Activated CD8-positive, alpha-beta memory T cell treated with anti-CD3 and anti-CD28 coated beads, Interleukin-2, amount 50 U/mL, for 1 hour (primary cell): ENCODE measurements around the gene CDH4.

Experiments used
- DNase-seq: peaks from one replicate; pipeline ENCODE4 v3.0.0-alpha.2; 2020; ENCODE audit errors: extremely low read depth

Gene CDH4

GRCh38 chr20:61650912-61651733, 399.1 kb downstream of the CDH4 start:
- no peak for DNase-seq

GRCh38 chr20:61652146-61652545, 400.1 kb downstream of the CDH4 start:
- no peak for DNase-seq

DNA sequence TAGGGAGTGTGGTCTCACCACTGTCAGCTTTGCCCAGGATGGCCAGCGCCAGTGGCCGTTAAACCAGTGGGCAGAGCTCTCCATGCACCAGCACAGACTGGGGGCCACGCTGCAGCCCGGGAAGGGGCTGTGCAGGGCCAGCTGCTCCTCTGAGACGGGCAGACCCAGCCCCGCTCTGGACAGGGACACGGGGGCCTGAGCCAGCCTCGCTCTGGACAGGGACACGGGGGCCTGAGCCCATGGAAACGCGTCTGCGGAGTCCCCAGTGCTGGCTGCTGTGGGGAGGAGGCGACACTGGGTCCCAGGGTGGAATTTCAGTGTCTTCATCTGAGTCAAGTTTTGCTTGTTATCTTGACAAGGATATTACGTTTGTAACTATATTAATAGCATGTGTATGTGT, 402.7 kb downstream of the CDH4 start:
- no peak for DNase-seq

- no peak for DNase-seq
These were observed 403.5 kb downstream of the CDH4 start for GRCh38 chr20:61655591-61655990.

GRCh38 chr20:61656198-61656597, 404.1 kb downstream of the CDH4 start:
- no peak for DNase-seq

- DNase-seq: no peak
These were observed 405.8 kb downstream of the CDH4 start for GRCh38 chr20:61657721-61658377.

GRCh38 chr20:61658563-61658962, 406.5 kb downstream of the CDH4 start:
- DNase-seq: no peak

- DNase-seq: no peak
These were observed 407.4 kb downstream of the CDH4 start for GRCh38 chr20:61659246-61659993.

- no peak for DNase-seq
These were observed 407.9 kb downstream of the CDH4 start for GRCh38 chr20:61659994-61660346.

- DNase-seq: no peak
These were observed 408.5 kb downstream of the CDH4 start for GRCh38 chr20:61660559-61660958.

DNA sequence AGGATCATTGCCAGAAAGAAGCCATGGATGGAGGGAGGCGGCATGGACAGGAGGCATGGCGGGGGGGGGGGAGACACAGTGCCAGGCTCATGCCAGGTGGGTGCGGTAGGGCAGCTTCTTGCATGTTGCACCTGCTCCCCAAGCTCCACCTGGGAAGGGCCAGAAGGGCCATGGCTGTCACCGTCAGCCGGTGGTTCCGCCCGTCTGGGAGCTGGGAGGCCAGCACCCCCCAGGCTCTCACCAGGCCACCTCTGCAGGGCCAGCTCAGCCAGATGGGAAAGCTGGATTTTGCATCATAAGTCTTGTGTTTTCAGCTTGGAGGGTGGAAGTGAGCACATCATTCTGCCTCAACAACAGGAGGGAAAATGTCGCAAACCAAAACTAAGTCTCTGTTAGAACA, 409.0 kb downstream of the CDH4 start:
- DNase-seq: no peak

- DNase-seq: no peak
These were observed 409.5 kb downstream of the CDH4 start for GRCh38 chr20:61661583-61661982.

DNA sequence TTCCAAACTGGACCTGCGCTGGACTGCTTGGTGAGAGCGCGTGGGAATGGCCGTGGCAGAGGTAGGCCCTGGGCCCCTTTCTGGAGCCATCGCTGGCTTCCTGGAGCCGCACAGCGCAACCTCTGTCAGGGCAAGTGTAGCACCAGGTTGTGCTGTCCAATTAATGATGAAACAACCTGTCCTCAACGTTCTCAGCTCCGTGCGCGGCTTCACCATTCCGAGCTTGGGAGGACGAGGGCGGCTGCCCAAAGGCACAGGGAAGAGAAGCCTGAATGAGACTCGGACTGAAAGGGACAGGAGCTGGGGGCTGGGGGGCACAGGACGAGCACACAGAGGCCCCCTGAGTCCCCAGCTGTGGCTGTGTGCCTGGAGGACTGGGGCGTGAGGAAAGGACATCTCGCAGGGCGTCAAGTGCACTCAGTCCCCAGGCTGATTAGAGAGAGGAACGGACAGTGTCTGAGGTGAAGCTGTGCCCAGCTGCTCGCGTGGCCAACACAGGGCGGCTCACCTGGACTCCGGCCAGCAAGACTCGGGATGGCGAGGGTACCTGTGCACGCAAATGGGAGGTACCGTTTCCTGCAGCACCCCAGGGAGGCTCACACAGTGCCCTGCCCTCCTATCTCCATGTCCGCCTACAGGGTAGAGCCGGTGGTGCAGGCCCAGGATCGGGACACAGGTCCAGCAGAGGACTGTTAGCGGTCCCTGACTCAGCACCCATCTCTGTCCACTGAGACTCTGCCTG, 410.3 kb downstream of the CDH4 start:
- no peak for DNase-seq

DNA sequence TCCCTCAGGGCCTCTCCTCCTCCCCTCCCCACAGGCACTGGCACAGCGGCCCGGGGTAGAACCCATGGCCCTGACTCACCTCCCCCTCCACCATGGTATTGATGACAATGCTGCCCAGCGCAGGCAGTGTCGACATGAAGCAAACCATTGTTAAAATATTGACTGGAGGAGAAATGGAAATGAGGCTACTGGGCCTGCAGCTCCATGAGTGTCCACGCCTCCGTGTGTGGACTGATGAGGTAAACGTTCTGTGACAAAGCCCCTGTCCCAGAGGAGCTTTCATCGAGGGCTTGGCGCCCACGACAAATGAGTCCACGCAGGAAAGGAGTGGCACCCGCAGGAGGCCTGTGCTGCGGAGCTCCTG, 410.9 kb downstream of the CDH4 start:
- DNase-seq: no peak

DNA sequence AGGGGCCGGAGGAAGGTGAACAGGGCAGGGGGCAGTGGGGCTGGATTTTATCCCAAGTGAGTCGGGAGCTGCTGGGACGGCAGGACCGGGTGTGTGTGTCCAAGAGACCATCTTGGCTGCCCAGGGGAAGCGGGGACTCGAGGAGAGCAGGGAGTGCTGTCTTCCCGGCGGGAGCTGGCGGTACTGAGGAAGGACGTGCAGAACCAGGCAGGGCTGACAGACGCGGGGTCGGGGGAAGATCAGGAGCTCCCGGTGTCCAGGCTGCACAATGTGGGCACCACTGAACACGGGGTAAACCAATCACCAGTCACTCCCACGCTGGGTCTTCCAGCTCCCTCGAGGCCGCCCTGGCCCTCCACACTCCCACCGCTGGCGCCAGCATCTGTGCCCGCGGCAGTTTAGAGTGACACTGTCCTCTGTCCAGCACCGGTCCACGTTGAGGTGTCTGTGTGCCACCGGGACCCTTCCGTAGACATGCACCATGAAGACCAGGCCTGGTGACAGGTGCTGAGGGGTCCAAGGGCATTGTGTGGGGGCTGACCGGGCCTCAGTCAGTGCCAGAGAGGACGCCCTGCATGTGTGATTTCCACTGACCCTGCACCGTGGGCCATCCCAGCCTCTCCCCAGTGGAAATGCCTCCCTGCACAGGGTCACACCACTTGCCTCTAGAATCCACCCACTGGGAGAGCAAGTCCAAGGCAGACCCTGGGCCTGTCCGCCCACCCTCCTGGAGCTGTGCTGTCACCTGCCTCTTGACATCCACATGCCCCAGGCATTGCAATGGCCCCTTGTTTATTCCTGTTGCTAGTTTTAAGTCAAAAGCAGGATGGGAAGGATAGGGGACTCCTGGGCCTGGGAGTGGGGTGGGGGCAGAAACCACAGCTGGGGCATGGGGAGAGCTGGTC, 411.7 kb downstream of the CDH4 start:
- no peak for DNase-seq

DNA sequence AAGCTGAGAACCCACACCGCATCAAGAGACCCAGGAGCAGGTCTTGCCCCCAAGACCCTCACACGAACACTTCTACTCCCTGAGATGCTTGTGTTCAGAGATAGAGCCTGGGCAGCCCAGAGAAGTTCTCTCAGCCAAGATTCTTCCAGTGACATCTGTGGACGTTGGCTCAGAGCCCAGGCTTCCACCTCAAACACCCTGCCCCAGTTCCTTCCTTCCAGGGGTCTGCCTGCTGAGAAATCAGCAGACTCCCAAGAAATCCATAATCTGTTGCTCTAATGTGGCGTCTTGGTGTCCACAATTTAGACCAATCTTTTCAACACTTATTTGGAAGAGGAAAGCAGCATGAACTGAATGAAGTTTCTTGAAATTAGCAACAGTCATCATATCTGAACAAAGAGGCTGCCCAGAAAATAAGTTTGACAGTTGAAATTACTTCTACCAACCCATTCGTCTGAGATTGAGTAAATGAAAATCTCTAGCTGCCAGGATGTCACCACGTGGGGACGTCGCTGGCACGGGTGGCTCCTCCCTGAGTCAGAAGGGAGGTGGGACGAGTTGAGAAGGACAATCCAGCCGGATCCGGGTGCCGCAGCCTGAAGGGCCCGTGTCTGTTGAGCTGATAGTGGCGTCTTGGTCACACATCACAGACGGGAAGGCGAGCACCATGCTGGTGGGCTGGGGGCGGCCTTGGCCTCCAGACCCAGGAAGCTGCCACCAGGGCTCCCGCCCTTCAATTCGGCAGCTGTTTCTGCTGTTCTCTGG, 412.7 kb downstream of the CDH4 start:
- no peak for DNase-seq

DNA sequence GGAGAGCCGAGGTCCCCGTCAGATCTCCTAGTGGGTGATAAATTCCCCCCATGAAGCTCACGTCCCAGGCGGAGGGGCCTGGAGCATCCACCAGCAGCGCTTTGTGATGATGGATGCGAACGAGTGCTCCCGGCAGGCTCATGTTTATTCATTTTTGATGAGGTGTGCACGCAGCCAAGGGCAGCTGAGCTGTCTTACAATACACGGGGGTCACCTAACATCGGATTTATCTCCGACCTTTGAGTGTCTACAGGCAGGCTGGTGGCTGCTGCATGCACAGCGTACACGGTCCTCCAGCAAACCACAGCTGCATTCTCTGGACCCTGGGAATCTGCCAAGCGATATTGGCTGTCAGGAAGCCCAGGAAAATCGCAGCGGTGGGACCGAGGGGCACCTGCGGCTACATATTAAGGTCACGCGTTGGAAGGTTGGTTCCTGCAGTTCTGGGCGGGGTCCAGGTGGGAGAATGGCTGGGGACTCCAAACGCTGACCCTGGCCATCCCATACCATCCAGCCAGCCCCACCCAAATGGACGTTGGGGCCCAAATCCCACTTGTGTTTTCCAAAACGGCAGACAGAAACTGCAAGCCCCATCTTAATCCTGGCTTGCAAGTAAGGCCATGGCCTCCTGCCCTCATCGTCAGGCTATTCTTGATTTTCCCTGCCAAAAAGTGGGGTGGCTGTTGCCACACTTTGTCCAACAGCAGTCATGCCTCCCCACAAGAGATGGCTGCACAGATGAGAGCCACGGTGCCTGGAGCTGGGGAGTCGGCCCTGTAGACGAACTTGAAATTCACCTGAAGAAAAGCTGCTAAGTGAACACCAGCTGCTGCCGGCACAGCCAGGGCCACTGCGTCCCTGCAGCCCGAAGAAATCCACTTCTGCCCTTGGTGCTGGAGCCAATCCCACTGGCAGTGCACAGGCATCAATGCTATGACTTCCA, 413.7 kb downstream of the CDH4 start:
- no peak for DNase-seq

DNA sequence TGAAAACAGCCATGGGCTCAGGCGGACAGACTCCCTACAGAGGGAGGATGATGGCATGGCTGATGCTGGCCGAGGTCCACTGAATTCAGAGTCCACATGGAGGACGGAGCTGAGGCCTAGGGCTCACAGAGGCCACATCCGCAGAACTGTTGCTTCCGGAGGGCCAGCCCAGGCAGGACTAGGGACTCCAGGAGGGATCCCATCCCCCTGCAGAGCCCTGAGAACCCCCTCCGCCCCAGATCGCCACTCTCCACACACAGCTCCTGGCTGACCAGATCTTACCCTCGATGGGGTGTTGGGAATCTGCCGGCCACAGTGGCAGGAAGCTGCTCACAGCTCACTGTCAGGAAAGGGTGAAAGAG, 414.4 kb downstream of the CDH4 start:
- DNase-seq: no peak

- no peak for DNase-seq
These were observed 415.2 kb downstream of the CDH4 start for GRCh38 chr20:61667056-61667792.
